ENCODE measurements around the gene GINS2.

The GINS2 gene

GRCh38 chr16:85689285-85689949, 663 bp upstream of the GINS2 start:
- DNase-seq (ENCODE audit: low spot score), result no peak

GRCh38 chr16:85687651-85688471, 893 bp downstream of the GINS2 start:
- DNase-seq (ENCODE audit: low spot score), result no peak

GRCh38 chr16:85686912-85687591, 1.7 kb downstream of the GINS2 start:
- no peak for DNase-seq (ENCODE audit: low spot score)

- DNase-seq (ENCODE audit: low spot score), result no peak
These were observed 3.5 kb downstream of the GINS2 start for GRCh38 chr16:85685251-85685650.

- DNase-seq (ENCODE audit: low spot score), result no peak
These were observed 5.4 kb downstream of the GINS2 start for GRCh38 chr16:85683363-85683762.

- no peak for DNase-seq (ENCODE audit: low spot score)
These were observed 6.2 kb downstream of the GINS2 start for GRCh38 chr16:85682516-85682915.

DNA sequence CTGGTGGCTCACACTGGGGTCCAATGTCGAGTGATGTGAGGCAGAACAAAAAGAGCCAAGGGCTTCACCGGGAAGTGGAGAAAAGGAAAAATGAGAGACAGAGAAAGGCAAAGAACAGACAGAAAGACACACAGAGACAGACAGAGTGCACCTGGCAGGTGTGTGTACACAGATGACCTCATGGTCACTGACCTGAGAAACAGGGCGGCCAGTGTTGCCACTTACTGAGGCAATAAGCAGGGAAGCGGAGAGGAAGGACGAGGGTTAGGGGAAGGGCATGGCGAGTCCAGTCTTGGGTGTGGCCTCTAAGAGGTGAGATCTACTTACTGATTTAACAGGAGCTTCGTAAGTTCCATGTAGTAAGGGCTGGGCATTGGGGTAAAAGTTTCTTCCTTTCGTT, 7.5 kb downstream of the GINS2 start:
- no peak for DNase-seq (ENCODE audit: low spot score)

GRCh38 chr16:85680352-85680944, 8.3 kb downstream of the GINS2 start:
- DNase-seq (ENCODE audit: low spot score), result no peak

- DNase-seq (ENCODE audit: low spot score), result no peak
These were observed 8.9 kb downstream of the GINS2 start for GRCh38 chr16:85679870-85680269.

DNA sequence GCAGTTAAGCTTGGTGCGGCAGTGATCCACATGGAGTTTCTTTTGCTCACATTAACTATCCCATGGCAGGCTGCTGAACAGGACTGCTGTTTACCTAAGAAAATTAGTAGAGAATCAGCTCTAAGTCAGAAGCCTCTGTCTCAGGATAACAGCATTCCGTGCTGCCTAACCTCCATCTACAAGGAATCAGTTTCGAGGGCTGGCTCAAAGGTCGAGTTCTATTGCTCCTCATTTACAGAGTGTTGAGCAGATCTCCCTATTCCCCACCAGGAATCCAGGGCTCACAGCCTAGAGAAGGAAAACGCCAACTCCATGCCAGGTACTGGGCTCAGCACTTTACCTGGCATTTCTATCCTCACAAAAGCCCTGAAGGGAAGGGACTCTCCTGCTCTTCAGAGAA, 9.9 kb downstream of the GINS2 start:
- no peak for DNase-seq (ENCODE audit: low spot score)

GRCh38 chr16:85678016-85678415, 10.7 kb downstream of the GINS2 start:
- no peak for DNase-seq (ENCODE audit: low spot score)

- no peak for DNase-seq (ENCODE audit: low spot score)
These were observed 11.3 kb downstream of the GINS2 start for GRCh38 chr16:85677383-85677967.

DNA sequence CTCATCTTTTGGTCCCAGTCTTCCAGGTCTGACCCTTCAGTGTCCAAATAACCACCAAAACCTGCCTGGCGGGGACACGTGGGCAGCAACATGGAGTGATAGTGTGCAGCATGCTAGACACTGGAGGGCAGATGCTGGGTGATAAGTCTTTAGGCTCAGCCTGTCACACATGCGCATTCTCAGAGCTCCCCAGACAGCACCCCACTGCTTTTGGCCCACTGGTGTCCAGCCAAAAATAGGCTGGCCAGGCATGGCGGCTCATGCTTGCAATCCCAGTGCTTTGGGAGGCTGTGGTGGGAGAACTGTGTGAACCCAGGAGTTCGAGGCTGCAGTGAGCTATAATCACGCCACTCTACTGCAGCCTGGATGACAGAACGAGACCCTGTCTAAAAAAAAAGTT, 12.3 kb downstream of the GINS2 start:
- no peak for DNase-seq (ENCODE audit: low spot score)

GRCh38 chr16:85675251-85675874, 13.4 kb downstream of the GINS2 start:
- DNase-seq (ENCODE audit: low spot score), result no peak

DNA sequence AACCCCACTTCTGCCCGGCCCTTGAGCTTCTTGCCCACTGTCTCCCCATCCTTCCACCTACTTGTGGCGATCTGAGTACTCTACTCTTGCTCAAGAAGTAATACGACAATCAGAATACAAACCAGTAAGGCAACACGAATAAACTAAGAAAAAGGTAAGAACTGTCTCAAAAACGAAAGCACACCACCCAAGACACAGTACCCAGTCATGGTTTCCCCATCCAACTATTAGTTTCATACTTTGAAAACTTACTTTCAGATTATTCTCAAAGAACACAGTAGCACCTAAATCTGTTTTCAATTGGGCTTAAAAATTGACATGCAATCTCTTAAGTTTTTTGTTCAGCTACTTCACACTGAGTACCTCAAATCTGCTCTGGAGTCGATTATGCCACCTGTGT, 13.9 kb downstream of the GINS2 start:
- DNase-seq (ENCODE audit: low spot score), result no peak

- DNase-seq (ENCODE audit: low spot score), result no peak
These were observed 14.4 kb downstream of the GINS2 start for GRCh38 chr16:85674418-85674755.

DNA sequence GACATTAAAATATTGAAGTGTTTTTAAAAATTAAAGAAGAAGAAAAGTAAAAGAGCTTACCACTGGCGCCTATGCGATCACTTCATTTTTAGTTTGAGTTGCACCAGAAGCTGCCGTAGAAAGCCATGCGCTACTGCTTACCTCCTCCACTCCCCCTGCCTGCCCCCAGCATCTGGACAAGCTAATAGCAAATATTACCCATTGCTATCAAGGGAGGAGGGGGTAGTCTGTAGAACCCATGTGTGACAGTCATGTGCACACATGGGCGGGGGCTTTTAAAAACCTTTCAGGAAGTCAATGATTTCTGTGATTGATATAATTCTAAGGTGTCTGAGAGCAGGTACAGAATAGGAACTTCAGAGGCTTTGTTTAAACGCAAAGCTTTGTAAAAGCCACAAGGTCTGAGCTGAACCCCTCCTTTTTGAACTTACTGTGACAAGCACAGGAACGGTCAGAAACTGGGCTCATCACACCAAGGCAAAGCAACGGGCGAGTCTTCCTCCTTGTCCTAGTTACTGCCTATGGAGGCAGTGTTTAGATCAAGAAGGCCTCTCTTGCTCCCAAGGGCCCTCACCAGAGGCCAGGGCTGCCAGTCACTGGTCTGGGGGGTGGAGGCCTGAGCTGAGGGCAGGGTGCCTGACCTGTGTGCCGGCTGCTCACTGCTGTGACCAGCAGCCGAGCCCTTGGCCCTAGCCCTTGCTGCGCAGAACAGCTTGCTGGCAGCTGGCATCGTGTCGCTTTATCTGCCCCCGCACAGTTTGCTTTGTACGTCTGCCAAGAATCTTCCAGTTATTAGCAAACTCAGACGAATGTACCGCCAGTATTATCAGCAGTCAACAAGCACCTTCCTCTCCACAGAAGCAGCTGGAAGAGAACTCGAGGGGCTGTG, 15.0 kb downstream of the GINS2 start:
- DNase-seq (ENCODE audit: low spot score), result no peak

GRCh38 chr16:85670840-85671239, 17.9 kb downstream of the GINS2 start:
- DNase-seq (ENCODE audit: low spot score), result no peak

DNA sequence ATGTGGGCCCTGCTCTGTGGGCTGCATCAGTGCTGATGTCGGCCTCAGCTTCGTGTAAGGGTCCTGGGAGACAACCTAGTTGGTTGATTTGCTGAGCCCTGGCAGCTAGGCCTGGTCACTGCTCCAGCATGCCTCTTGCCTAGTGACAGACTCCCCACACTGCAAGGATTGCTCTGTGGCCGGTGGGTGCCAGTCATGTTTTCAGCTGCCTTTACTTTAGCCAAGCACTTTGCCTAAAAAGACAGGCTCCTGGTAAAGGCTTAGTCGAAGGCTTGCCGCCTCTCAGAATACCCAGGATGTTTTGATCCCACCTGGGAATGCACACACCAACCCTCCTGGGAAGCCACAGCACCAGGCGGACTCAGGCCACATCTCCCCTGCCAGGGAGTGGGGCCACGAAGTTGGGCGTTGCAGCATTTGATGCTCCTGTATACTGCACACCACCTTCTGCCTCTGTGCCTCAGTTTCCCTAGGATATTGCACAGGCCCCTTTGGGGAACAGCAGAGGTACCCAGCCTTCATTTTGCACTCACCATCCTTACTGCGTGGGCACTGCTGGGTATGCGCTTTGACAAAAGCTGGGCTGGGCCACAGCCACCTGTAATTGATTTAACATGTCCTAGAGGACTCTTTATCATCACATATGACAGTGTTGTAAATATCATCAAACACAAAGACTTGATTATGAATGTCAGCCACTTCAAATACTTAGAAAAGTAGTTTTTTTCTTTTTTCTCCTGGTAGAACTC, 19.9 kb downstream of the GINS2 start:
- no peak for DNase-seq (ENCODE audit: low spot score)

GRCh38 chr16:85667841-85668413, 20.8 kb downstream of the GINS2 start:
- no peak for DNase-seq (ENCODE audit: low spot score)
